PC-9 (cell line): ENCODE data around the gene S1PR4.

Experiments
- EZH2 ChIP-seq: fragments of 200-600 bp; sonication (generic); IDR thresholded peaks from 2 replicates; pipeline ENCODE4 v1.8.0; 2017; ENCODE audit warnings: antibody characterized with exemption, low read depth
- TF ChIP-seq, protein P1 (sequence below): fragments of 200-600 bp; sonication (generic); conservative IDR thresholded peaks from 2 replicates; pipeline ENCODE4 v1.6.1; 2017; ENCODE audit warnings: mixed run types, antibody characterized with exemption, mild to moderate bottlenecking, moderate library complexity

DNA sequence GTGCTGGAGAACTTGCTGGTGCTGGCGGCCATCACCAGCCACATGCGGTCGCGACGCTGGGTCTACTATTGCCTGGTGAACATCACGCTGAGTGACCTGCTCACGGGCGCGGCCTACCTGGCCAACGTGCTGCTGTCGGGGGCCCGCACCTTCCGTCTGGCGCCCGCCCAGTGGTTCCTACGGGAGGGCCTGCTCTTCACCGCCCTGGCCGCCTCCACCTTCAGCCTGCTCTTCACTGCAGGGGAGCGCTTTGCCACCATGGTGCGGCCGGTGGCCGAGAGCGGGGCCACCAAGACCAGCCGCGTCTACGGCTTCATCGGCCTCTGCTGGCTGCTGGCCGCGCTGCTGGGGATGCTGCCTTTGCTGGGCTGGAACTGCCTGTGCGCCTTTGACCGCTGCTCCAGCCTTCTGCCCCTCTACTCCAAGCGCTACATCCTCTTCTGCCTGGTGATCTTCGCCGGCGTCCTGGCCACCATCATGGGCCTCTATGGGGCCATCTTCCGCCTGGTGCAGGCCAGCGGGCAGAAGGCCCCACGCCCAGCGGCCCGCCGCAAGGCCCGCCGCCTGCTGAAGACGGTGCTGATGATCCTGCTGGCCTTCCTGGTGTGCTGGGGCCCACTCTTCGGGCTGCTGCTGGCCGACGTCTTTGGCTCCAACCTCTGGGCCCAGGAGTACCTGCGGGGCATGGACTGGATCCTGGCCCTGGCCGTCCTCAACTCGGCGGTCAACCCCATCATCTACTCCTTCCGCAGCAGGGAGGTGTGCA is 587 bp downstream of the S1PR4 start:
- TF ChIP-seq, protein P1, sequence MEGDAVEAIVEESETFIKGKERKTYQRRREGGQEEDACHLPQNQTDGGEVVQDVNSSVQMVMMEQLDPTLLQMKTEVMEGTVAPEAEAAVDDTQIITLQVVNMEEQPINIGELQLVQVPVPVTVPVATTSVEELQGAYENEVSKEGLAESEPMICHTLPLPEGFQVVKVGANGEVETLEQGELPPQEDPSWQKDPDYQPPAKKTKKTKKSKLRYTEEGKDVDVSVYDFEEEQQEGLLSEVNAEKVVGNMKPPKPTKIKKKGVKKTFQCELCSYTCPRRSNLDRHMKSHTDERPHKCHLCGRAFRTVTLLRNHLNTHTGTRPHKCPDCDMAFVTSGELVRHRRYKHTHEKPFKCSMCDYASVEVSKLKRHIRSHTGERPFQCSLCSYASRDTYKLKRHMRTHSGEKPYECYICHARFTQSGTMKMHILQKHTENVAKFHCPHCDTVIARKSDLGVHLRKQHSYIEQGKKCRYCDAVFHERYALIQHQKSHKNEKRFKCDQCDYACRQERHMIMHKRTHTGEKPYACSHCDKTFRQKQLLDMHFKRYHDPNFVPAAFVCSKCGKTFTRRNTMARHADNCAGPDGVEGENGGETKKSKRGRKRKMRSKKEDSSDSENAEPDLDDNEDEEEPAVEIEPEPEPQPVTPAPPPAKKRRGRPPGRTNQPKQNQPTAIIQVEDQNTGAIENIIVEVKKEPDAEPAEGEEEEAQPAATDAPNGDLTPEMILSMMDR: no peak
- TF ChIP-seq EZH2: no peak
